Measurements from ENCODE around the gene FAF2. TPM values are rescaled to one million over a fixed set of nuclear protein-coding genes. Genes with fewer than 3 reads are reported as not detected.

The FAF2 gene
- total RNA-seq, 1 experiment from 2014 or later = 40.8 TPM

GRCh38 chr5:176519810-176520720, 71.9 kb downstream of the FAF2 start:
- DNase-seq (ENCODE audit: low read depth, low spot score) = no peak
- in situ Hi-C loops (cut with HindIII; ENCODE audit: low pct_unique_long_range_greater_than_20kb, low sequenced_read_pairs) = no loop called here

- no peak for DNase-seq (ENCODE audit: low read depth, low spot score)
- in situ Hi-C loops (cut with HindIII; ENCODE audit: low pct_unique_long_range_greater_than_20kb, low sequenced_read_pairs) = no loop called here
Measured at GRCh38 chr5:176521286-176521685, 73.1 kb downstream of the FAF2 start.

- no peak for DNase-seq (ENCODE audit: low read depth, low spot score)
- in situ Hi-C loops (cut with HindIII; ENCODE audit: low pct_unique_long_range_greater_than_20kb, low sequenced_read_pairs) = no loop called here
Measured at GRCh38 chr5:176521699-176522263, 73.6 kb downstream of the FAF2 start.

- DNase-seq (ENCODE audit: low read depth, low spot score) = no peak
Measured at GRCh38 chr5:176524138-176524537, 76.0 kb downstream of the FAF2 start.

GRCh38 chr5:176524987-176525386, 76.8 kb downstream of the FAF2 start:
- in situ Hi-C loops (cut with HindIII; ENCODE audit: low pct_unique_long_range_greater_than_20kb, low sequenced_read_pairs) = no loop called here
- no peak for DNase-seq (ENCODE audit: low read depth, low spot score)

More at GRCh38 chr5:176524138-176524537, 76.0 kb downstream of the FAF2 start:
- in situ Hi-C loops (cut with HindIII; ENCODE audit: low pct_unique_long_range_greater_than_20kb, low sequenced_read_pairs) = no loop called here

GRCh38 chr5:176525677-176526076, 77.5 kb downstream of the FAF2 start:
- in situ Hi-C loops (cut with HindIII; ENCODE audit: low pct_unique_long_range_greater_than_20kb, low sequenced_read_pairs) = no loop called here
- no peak for DNase-seq (ENCODE audit: low read depth, low spot score)

GRCh38 chr5:176526462-176526861, 78.3 kb downstream of the FAF2 start:
- in situ Hi-C loops (cut with HindIII; ENCODE audit: low pct_unique_long_range_greater_than_20kb, low sequenced_read_pairs) = no loop called here
- no peak for DNase-seq (ENCODE audit: low read depth, low spot score)

GRCh38 chr5:176527246-176528222, 79.3 kb downstream of the FAF2 start:
- no peak for DNase-seq (ENCODE audit: low read depth, low spot score)
- in situ Hi-C loops (cut with HindIII; ENCODE audit: low pct_unique_long_range_greater_than_20kb, low sequenced_read_pairs) = no loop called here

- in situ Hi-C loops (cut with HindIII; ENCODE audit: low pct_unique_long_range_greater_than_20kb, low sequenced_read_pairs) = no loop called here
Measured at GRCh38 chr5:176528301-176528700, 80.1 kb downstream of the FAF2 start.

GRCh38 chr5:176528761-176529115, 80.6 kb downstream of the FAF2 start:
- DNase-seq (ENCODE audit: low read depth, low spot score) = no peak
- in situ Hi-C loops (cut with HindIII; ENCODE audit: low pct_unique_long_range_greater_than_20kb, low sequenced_read_pairs) = no loop called here

More at GRCh38 chr5:176528301-176528700, 80.1 kb downstream of the FAF2 start:
- no peak for DNase-seq (ENCODE audit: low read depth, low spot score)

- in situ Hi-C loops (cut with HindIII; ENCODE audit: low pct_unique_long_range_greater_than_20kb, low sequenced_read_pairs) = no loop called here
- DNase-seq (ENCODE audit: low read depth, low spot score) = no peak
Measured at GRCh38 chr5:176529116-176529740, 81.0 kb downstream of the FAF2 start.

GRCh38 chr5:176529741-176530141, 81.6 kb downstream of the FAF2 start:
- in situ Hi-C loops (cut with HindIII; ENCODE audit: low pct_unique_long_range_greater_than_20kb, low sequenced_read_pairs) = no loop called here
- DNase-seq (ENCODE audit: low read depth, low spot score) = no peak

- in situ Hi-C loops (cut with HindIII; ENCODE audit: low pct_unique_long_range_greater_than_20kb, low sequenced_read_pairs) = no loop called here
Measured at GRCh38 chr5:176530393-176530982, 82.3 kb downstream of the FAF2 start.

GRCh38 chr5:176530983-176531901, 83.1 kb downstream of the FAF2 start:
- DNase-seq (ENCODE audit: low read depth, low spot score) = no peak
- in situ Hi-C loops (cut with HindIII; ENCODE audit: low pct_unique_long_range_greater_than_20kb, low sequenced_read_pairs) = no loop called here

More at GRCh38 chr5:176530393-176530982, 82.3 kb downstream of the FAF2 start:
- DNase-seq (ENCODE audit: low read depth, low spot score) = no peak

GRCh38 chr5:176531902-176532493, 83.8 kb downstream of the FAF2 start:
- in situ Hi-C loops (cut with HindIII; ENCODE audit: low pct_unique_long_range_greater_than_20kb, low sequenced_read_pairs) = no loop called here
- DNase-seq (ENCODE audit: low read depth, low spot score) = no peak

GRCh38 chr5:176532795-176533194, 84.6 kb downstream of the FAF2 start:
- no peak for DNase-seq (ENCODE audit: low read depth, low spot score)
- in situ Hi-C loops (cut with HindIII; ENCODE audit: low pct_unique_long_range_greater_than_20kb, low sequenced_read_pairs) = no loop called here

All from SK-MEL-5 (cell line).